Endodermal cell (in vitro differentiated cells): ENCODE measurements around the gene RGS9. TPM values are rescaled to one million over a fixed set of nuclear protein-coding genes. Genes with fewer than 3 reads are reported as not detected.

Experiments used
- DNase-seq: peaks from one replicate; pipeline ENCODE4 v3.0.0-alpha.2; 2017
- H3K27ac ChIP-seq: 2 replicates; pipeline ENCODE4 v1.5.1; 2013; ENCODE audit warnings: mild to moderate bottlenecking, low read depth, low read length, moderate library complexity
- H3K27me3 ChIP-seq: 2 replicates; pipeline ENCODE4 v1.6.1; 2013; ENCODE audit warnings: mild to moderate bottlenecking, low read length, moderate library complexity; ENCODE audit not compliant: insufficient read depth, control insufficient read depth, poor library complexity, severe bottlenecking
- H3K36me3 ChIP-seq: 2 replicates; pipeline ENCODE4 v1.7.0; 2013; ENCODE audit warnings: mild to moderate bottlenecking, low read length, moderate library complexity; ENCODE audit not compliant: control insufficient read depth, insufficient read depth
- H3K4me1 ChIP-seq: one replicate; pipeline ENCODE4 v1.7.0; 2013; ENCODE audit warnings: low read length; ENCODE audit not compliant: control insufficient read depth, insufficient read depth
- H3K4me3 ChIP-seq: 2 replicates; pipeline ENCODE4 v1.5.1; 2013; ENCODE audit warnings: mild to moderate bottlenecking, low read length, moderate library complexity
- H3K9ac ChIP-seq: 2 replicates; pipeline ENCODE4 v1.6.1; 2013; ENCODE audit warnings: mild to moderate bottlenecking, low read length, moderate library complexity; ENCODE audit not compliant: poor library complexity, severe bottlenecking; ENCODE audit errors: extremely low read depth
- H3K9me3 ChIP-seq: 2 replicates; pipeline ENCODE4 v1.6.1; 2013; ENCODE audit warnings: mild to moderate bottlenecking, low read length, moderate library complexity; ENCODE audit not compliant: control insufficient read depth
- H3K27ac Mint-ChIP-seq: 2 replicates; pipeline ENCODE4 v1.8.0; 2020; ENCODE audit warnings: mixed read lengths
- H3K27me3 Mint-ChIP-seq: 2 replicates; pipeline ENCODE4 v1.8.0; 2021; ENCODE audit warnings: mild to moderate bottlenecking, mixed read lengths; ENCODE audit not compliant: insufficient read depth
- H3K36me3 Mint-ChIP-seq: 2 replicates; pipeline ENCODE4 v1.8.0; 2020; ENCODE audit warnings: low read depth, mixed read lengths
- H3K4me1 Mint-ChIP-seq: 2 replicates; pipeline ENCODE4 v1.8.0; 2020; ENCODE audit warnings: mixed read lengths
- H3K4me3 Mint-ChIP-seq: 2 replicates; pipeline ENCODE4 v1.8.0; 2020; ENCODE audit warnings: mild to moderate bottlenecking, moderate library complexity, mixed read lengths
- H3K9me3 Mint-ChIP-seq: 2 replicates; pipeline ENCODE4 v1.8.0; 2020; ENCODE audit warnings: mild to moderate bottlenecking, mixed read lengths
- CTCF ChIP-seq: fragments of 200-600 bp; sonication (generic); conservative IDR thresholded peaks from 2 replicates; pipeline ENCODE4 v1.5.0; 2021; ENCODE audit warnings: antibody characterized with exemption, mild to moderate bottlenecking
- WGBS, 2 experiments: methylation state at CpG; one replicate each; pipeline versions ENCODE4 v1.1.5 to v1.1.7; 2013; ENCODE audit warnings: missing lambda C conversion rate in 2 of 2, mixed read lengths in 1 of 2; ENCODE audit not compliant: insufficient coverage in 1 of 2, insufficient read length in 1 of 2; 5-methylcytosine and 5-hydroxymethylcytosine counted together
- total RNA-seq, 2 donors: library from RNA; stranded (reverse); fragmentation: NEBNext Ultra II Directional in 1 of 2; extraction: Animal tissue kit (Norgen Biotek cat#: 25700) in 1 of 2; gene quantifications; 2 replicates in 1 of 2; 3 replicates in 1 of 2; pipeline ENCODE4 v1.2.1, GENCODE V29; 2021

RGS9 gene
- total RNA-seq, 2 donors from 2014 or later, result 11.1 to 14.7 TPM

- no peak overlapping the region for H3K4me3 ChIP-seq
- H3K27me3 ChIP-seq, result no peaks in the 10 kb centered on the region
- TF ChIP-seq CTCF, result no peak
- Mint-ChIP-seq H3K4me3 (no peak overlapping the region), H3K36me3 (no peaks in the 10 kb centered on the region), H3K27me3 (no peaks in the 10 kb centered on the region), H3K27ac (no peak overlapping the region), H3K4me1 (peaks cover 6% of the 10 kb centered on the region), H3K9me3 (no peaks in the 10 kb centered on the region)
- 86 to 89% methylated on average over 1 to 3 of the region's 3 CpGs for WGBS, 2 experiments
- H3K27ac ChIP-seq, result no peak overlapping the region
- H3K9me3 ChIP-seq, result no peaks in the 10 kb centered on the region
- no peaks in the 10 kb centered on the region for H3K4me1 ChIP-seq
- H3K36me3 ChIP-seq, result no peaks in the 10 kb centered on the region
- H3K9ac ChIP-seq, result no peak overlapping the region
- DNase-seq, result no peak
Observed at GRCh38 chr17:65169691-65170090, 32.5 kb downstream of the RGS9 start.

DNA sequence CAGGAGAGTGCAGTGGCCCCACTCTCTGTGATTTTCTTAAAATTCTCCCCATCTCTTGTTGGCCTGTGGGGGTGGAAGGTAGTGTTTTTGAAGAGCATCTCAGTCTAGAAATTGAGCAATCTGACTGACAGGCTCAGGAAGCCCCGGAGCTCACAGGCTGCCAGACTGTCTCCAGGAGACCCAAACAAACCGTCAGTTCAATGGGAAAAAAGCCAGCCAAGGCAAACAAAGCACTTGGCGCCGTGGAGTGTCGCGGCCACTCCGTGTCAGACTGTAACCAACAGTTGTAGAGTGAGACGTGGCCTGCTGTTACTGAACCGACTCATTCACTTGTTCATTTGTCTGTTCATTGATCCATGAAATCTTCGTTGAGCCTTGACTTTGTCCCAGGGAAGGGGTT, 33.7 kb downstream of the RGS9 start:
- no peak overlapping the region for H3K4me3 ChIP-seq
- H3K4me1 Mint-ChIP-seq, result peaks cover 6% of the 10 kb centered on the region
- no peak for TF ChIP-seq CTCF
- 94 to 95% methylated on average over 10 of the region's 10 CpGs for WGBS, 2 experiments
- no peak for DNase-seq
- H3K36me3 Mint-ChIP-seq, result no peaks in the 10 kb centered on the region
- H3K36me3 ChIP-seq, result no peaks in the 10 kb centered on the region
- H3K9me3 Mint-ChIP-seq, result no peaks in the 10 kb centered on the region
- no peak overlapping the region for H3K27ac ChIP-seq
- H3K27me3 Mint-ChIP-seq, result no peaks in the 10 kb centered on the region
- no peaks in the 10 kb centered on the region for H3K27me3 ChIP-seq
- no peak overlapping the region for H3K4me3 Mint-ChIP-seq
- H3K27ac Mint-ChIP-seq, result no peak overlapping the region
- no peak overlapping the region for H3K9ac ChIP-seq
- no peaks in the 10 kb centered on the region for H3K4me1 ChIP-seq
- H3K9me3 ChIP-seq, result no peaks in the 10 kb centered on the region

- WGBS, 2 experiments, result 93 to 100% methylated on average over 2 to 4 of the region's 4 CpGs
Observed at GRCh38 chr17:65171752-65172151, 34.6 kb downstream of the RGS9 start.

More at GRCh38 chr17:65171752-65172151, 34.6 kb downstream of the RGS9 start:
- H3K4me1 Mint-ChIP-seq, result peaks cover 6% of the 10 kb centered on the region
- no peak overlapping the region for H3K27ac ChIP-seq
- H3K9me3 ChIP-seq, result no peaks in the 10 kb centered on the region
- H3K4me3 ChIP-seq, result no peak overlapping the region
- no peaks in the 10 kb centered on the region for H3K4me1 ChIP-seq
- no peak overlapping the region for H3K27ac Mint-ChIP-seq
- H3K27me3 ChIP-seq, result no peaks in the 10 kb centered on the region
- no peak overlapping the region for H3K4me3 Mint-ChIP-seq
- H3K9me3 Mint-ChIP-seq, result no peaks in the 10 kb centered on the region
- no peak overlapping the region for H3K9ac ChIP-seq
- DNase-seq, result no peak
- H3K36me3 Mint-ChIP-seq, result no peaks in the 10 kb centered on the region
- H3K36me3 ChIP-seq, result no peaks in the 10 kb centered on the region
- no peak for TF ChIP-seq CTCF
- H3K27me3 Mint-ChIP-seq, result no peaks in the 10 kb centered on the region
